Activated CD4-positive, alpha-beta T cell treated with anti-CD3 and anti-CD28 coated beads, Interleukin-2, amount 50 U/mL, for 4 hours (primary cell): Measurements from ENCODE around the gene SIM1.

Experiments used
- DNase-seq, 2 experiments: peaks; one replicate each; pipeline ENCODE4 v3.0.0-alpha.2; 2020

Gene SIM1

GRCh38 chr6:100349366-100349765 is 115.4 kb downstream of the SIM1 start:
- no peak for DNase-seq

DNA sequence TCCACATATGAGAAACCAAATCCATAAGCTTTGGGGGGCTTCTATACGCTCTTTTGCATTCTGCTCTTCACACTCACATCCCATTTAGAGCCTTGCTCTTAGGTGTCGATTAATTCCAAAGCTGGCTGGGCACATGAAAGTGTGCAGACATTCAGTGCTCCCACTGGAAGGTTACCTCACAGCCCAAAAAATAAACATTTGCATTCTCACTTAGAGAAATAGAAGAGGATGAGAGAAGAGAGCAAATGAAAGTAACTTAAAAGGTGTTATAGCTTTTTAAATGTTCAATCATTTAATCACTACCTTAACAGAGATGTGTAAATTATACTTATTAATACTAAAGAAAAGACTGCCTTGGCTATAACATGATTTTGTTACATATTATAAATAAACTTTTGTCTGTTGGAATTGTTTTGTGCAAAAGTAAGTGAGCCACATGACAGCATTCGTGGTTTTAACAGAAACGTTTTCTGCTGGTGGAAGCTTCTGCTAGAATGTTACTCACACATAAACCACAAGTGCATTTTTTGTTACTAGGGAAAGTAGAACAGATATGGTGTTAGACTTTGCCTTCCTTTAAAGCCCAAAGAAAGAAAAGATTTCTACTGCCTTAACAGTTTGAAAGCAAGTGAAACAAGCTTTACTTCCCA is 116.7 kb downstream of the SIM1 start:
- DNase-seq: no peak

DNA sequence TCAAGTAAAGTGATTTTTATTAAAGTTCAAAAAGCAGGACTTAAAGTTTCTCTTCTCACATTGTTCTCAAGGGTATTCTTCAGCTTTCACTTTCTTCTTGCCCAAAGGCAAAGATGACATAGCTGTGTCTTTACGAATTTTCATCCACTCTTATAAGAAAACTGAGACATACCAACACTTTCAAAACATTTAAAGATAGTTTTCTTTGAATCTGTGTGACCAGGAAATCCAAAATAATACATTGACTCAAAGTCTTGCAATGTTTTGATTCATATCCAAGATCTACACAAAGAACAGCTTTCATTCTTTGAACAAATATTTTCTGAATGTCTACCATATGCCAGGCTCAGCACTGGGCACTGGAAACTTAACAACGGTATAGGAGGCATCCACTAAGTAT is 117.9 kb downstream of the SIM1 start:
- no peak for DNase-seq

DNA sequence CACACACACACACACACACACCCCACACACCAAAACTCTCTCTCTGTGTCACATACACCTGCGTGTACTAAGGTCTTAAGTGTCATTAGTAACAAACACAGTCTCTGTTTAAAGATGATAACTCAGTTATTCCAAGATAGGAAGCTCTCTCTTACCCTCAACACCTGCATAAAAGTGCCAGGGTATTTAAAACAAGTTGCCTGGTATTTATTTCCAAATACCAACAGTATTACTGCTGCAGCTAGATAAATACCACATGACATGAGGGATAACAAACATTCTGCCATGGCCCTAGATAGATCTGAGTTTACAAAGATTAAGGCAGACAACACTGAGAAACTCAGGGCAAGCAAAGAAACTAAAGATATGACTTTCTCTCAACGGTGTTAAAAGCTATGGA is 118.5 kb downstream of the SIM1 start:
- DNase-seq: no peak

GRCh38 chr6:100344761-100345160 is 120.0 kb downstream of the SIM1 start:
- no peak for DNase-seq

DNA sequence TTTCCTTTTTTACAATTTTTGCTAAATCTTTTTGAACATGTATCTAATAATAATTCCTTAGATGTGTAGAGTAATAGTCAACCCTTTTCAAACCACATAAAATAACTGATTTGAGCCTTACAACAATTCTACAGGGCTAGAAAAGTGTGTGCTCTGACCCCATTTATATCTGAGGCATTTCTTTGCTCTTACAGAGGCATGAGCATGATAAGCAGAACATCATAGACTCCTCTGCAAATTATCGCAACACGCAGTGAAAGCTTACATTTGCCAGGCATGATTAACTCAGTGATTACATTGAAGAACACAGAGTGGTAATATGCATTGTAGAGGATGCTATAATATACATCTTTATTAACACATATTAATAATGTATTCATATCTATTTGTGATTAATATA is 120.4 kb downstream of the SIM1 start:
- no peak for DNase-seq

DNA sequence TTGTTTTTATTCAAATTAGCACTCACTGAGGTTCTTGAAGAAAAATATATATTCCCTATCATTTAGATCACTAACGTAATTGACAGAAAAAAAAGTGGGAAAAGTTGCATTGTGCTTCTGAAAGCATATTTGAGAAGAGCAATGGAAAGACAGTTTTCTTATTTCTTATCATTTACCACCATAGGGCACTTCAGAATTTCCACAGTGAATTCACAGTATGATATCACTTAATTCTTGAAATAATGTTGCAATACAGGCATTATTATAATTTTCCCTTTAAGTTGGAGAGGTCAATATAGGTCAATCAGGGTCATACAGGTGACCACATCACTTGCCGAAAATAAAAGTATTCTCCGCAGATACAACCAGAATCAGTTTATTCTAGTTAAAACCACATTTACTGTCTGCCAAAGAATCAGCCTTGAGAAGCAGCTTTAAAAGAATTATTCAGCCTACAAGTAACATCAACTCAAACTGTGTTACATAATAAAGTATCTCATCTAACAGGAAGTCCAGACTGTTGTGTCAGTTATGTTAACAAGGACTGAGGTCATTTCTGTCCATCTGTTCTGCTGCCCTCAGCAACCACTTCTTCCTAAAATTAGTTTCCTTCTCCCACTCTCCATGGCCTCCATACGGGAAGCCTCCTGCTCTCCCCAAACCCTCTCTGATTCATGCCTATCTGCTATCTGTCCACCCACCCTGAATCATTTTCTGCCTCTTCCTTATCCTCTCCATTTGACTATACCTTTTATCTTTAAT is 121.2 kb downstream of the SIM1 start:
- DNase-seq: no peak

DNA sequence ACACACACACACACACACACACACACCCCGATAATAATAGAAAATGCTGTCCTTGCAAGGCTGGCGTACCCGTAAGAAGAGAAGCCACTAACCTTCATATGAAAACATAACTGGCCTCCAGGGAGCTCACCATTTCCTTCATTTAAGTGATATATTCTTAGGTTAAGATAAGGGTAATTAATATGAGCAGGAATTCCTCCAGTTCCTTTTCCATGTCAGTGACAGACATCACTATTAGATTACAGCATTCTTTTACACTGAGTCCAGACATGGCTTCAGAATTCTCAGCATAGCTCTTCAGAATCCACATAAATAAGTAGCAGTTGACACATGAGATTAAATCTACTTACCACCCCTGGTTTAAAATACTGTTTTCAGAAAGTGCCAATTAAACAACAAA is 121.9 kb downstream of the SIM1 start:
- no peak for DNase-seq

DNA sequence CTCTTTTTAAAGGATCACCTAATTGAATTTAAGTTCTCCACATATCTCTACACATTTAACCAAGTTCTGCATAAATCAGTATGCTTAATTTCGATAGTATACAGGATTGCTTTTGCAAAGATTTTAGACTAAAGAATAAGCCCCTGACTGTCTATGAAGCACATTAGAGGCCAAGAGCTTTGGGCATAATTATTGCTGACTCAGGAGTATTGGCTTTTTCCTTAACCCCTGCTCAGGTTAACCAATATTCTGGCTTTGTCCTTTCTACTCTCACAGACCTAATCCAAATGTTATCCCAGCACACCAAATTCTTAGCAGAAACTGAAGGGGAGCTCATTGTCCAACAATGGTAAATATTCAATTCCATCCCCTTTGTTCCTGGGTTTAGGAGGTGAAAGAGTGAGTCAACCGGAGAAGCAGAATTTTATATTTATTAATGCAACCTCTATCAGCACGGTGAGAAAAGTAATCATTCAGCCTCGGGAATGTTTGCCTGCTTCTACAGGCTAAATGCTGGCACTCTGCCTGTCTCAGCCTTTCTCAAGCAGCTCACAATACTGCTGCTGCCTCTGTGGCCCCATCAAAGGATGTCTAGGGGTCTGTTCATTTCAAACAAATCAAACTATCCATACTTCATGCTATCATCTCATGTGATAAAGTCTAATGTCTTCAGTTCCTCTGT is 125.0 kb downstream of the SIM1 start:
- no peak for DNase-seq

DNA sequence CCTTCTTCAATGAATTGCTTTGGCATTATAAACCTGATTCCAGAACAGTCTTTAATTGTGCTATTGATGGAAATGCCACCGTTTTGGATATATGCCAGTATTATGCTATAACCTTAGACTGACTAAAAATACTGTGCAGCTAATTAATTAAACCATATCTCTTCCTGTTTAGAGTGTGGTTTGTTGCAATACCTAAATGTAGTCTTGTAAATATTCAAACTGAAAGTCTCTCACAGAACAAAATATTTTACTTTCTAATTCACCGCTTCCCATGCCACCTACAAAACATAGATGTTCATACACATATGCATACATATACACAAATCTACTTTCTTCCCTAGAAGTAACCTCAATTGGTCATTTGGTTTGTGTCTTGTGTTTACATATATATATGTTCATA is 126.6 kb downstream of the SIM1 start:
- no peak for DNase-seq

DNA sequence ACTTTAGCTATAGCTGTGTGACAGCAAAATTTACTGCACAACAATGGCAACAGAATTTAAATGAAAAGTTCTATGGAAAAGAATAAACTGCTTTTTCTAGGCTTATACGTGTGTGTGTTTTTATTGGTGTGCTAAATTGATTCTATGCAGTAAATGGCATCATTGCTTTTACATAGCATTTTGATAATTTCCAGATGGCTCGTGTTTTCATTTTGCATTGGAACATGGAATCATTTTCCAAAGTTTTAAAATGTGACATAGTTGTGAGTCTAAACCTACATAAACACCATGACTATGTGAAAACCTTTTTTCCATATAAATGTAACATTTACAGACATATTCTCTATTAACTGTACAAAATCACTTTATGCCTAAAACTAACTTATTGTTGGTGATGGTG is 127.8 kb downstream of the SIM1 start:
- no peak for DNase-seq

- no peak for DNase-seq
These were observed 128.7 kb downstream of the SIM1 start for GRCh38 chr6:100335991-100336390.
